Stimulated activated CD8-positive, alpha-beta memory T cell treated with anti-CD3 and anti-CD28 coated beads, Interleukin-7, amount 100 ng/mL, for 24 hours (primary cell): ENCODE measurements around the gene SLC38A8.

Experiments used
- DNase-seq: peaks from one replicate; pipeline ENCODE4 v3.0.0-alpha.2; 2020; ENCODE audit warnings: low read depth

SLC38A8 gene

GRCh38 chr16:83996481-83997252, 45.9 kb downstream of the SLC38A8 start:
- no peak for DNase-seq

- no peak for DNase-seq
These were observed 46.8 kb downstream of the SLC38A8 start for GRCh38 chr16:83995754-83996153.

- DNase-seq: no peak
These were observed 47.9 kb downstream of the SLC38A8 start for GRCh38 chr16:83994703-83995102.

GRCh38 chr16:83994087-83994486, 48.5 kb downstream of the SLC38A8 start:
- DNase-seq: no peak

- DNase-seq: no peak
These were observed 50.0 kb downstream of the SLC38A8 start for GRCh38 chr16:83992624-83993023.

GRCh38 chr16:83990492-83990891, 52.1 kb downstream of the SLC38A8 start:
- DNase-seq: no peak

- DNase-seq: no peak
These were observed 53.3 kb downstream of the SLC38A8 start for GRCh38 chr16:83989300-83989699.

GRCh38 chr16:83983491-83983890, 59.1 kb downstream of the SLC38A8 start:
- DNase-seq: no peak

GRCh38 chr16:83981799-83982198, 60.8 kb downstream of the SLC38A8 start:
- no peak for DNase-seq

- DNase-seq: no peak
These were observed 61.8 kb downstream of the SLC38A8 start for GRCh38 chr16:83980794-83981193.

GRCh38 chr16:83979441-83979840, 63.2 kb downstream of the SLC38A8 start:
- no peak for DNase-seq

- no peak for DNase-seq
These were observed 64.1 kb downstream of the SLC38A8 start for GRCh38 chr16:83978401-83978904.

- DNase-seq: no peak
These were observed 65.4 kb downstream of the SLC38A8 start for GRCh38 chr16:83977056-83977815.

- DNase-seq: no peak
These were observed 66.9 kb downstream of the SLC38A8 start for GRCh38 chr16:83975590-83976260.

GRCh38 chr16:83974475-83974874, 68.1 kb downstream of the SLC38A8 start:
- DNase-seq: no peak

GRCh38 chr16:83973581-83974385, 68.8 kb downstream of the SLC38A8 start:
- DNase-seq: no peak

GRCh38 chr16:83973077-83973476, 69.5 kb downstream of the SLC38A8 start:
- DNase-seq: no peak

- DNase-seq: no peak
These were observed 70.2 kb downstream of the SLC38A8 start for GRCh38 chr16:83972256-83973008.

- DNase-seq: no peak
These were observed 71.1 kb downstream of the SLC38A8 start for GRCh38 chr16:83971165-83972130.

- DNase-seq: no peak
These were observed 72.2 kb downstream of the SLC38A8 start for GRCh38 chr16:83970430-83970815.
